Lung (tissue), 12 donors: Measurements from ENCODE around the gene ABHD8. TPM values are rescaled to one million over a fixed set of nuclear protein-coding genes. Genes with fewer than 3 reads are reported as not detected.
A peak's percentile ranks its signal among the peaks of the same experiment; 100 is the strongest.

ENCODE experiments used
- ATAC-seq: fragments of 200-7000 bp; cut with Tn5 transposase; one replicate; pipeline ENCODE4 v1.9.1; 2020; ENCODE audit warnings: moderate number of reproducible peaks; ENCODE audit not compliant: insufficient read depth, low FRiP score
- DNase-seq, 3 donors: peaks; one replicate each; pipeline ENCODE4 v3.0.0-alpha.2; 2013 to 2017
- H3K27ac ChIP-seq, 2 donors: one replicate each; pipeline ENCODE4 v1.5.1; 2013; ENCODE audit warnings: mild to moderate bottlenecking in 2 of 2, moderate library complexity in 2 of 2, control low read depth in 1 of 2, inconsistent platforms in 1 of 2, low read depth in 1 of 2, low read length in 1 of 2
- H3K27me3 ChIP-seq, 3 donors: one replicate each; pipeline ENCODE4 v1.5.1; 2013; ENCODE audit warnings: low read length in 2 of 3; ENCODE audit not compliant: control insufficient read depth in 3 of 3, insufficient read depth in 3 of 3
- H3K36me3 ChIP-seq, 4 donors: one replicate each; pipeline ENCODE4 v1.5.1; 2013; ENCODE audit warnings: low read length in 4 of 4, mild to moderate bottlenecking in 1 of 4, moderate library complexity in 1 of 4; ENCODE audit not compliant: control insufficient read depth in 4 of 4, insufficient read depth in 4 of 4
- H3K4me1 ChIP-seq, 5 donors: one replicate each; pipeline ENCODE4 v1.5.1; 2013; ENCODE audit warnings: low read length in 5 of 5, mild to moderate bottlenecking in 2 of 5, moderate library complexity in 1 of 5; ENCODE audit not compliant: control insufficient read depth in 5 of 5, insufficient read depth in 5 of 5
- H3K4me3 ChIP-seq: one replicate; pipeline ENCODE4 v1.5.1; 2013; ENCODE audit warnings: mild to moderate bottlenecking, control low read depth, moderate library complexity
- H3K9ac ChIP-seq, 2 donors: one replicate each; pipeline ENCODE4 v1.5.1; 2013; ENCODE audit warnings: low read length in 2 of 2, control low read depth in 1 of 2; ENCODE audit not compliant: insufficient read depth in 1 of 2
- H3K9me3 ChIP-seq, 4 donors: one replicate each; pipeline ENCODE4 v1.5.1; 2013; ENCODE audit warnings: low read length in 3 of 4, mild to moderate bottlenecking in 1 of 4, moderate library complexity in 1 of 4; ENCODE audit not compliant: control insufficient read depth in 4 of 4, insufficient read depth in 3 of 4
- WGBS, 2 donors: extraction: QIAGEN DNeasy Blood & Tissue Kit; methylation state at CpG; one replicate each; pipeline ENCODE4 v1.1.7; 2013; 5-methylcytosine and 5-hydroxymethylcytosine counted together
- polyA plus RNA-seq, 2 donors: library from polyadenylated mRNA; stranded (reverse); fragments of 200-250 nt; gene quantifications; one replicate each; pipeline ENCODE4 v1.2.1, GENCODE V29; 2013
- total RNA-seq, 2 donors: library from RNA; depleted of rRNA in 1 of 2; stranded (reverse); fragments of >200 nt in 1 of 2; gene quantifications; one replicate each; pipeline ENCODE4 v1.2.1, GENCODE V29; 2014 to 2021
- TF ChIP-seq, protein P1 (sequence below): IDR thresholded peaks from 2 replicates; pipeline ENCODE4 v1.5.1; 2012; ENCODE audit warnings: mild to moderate bottlenecking; ENCODE audit errors: control extremely low read depth, extremely low read depth
- donor health status: control.
- donor health status: control.
- donor health status: Bipolar disorder and iron deficiency.
- donor health status: healthy.
- donor health status: DM: yes; HTN: yes; CAD: no.

ABHD8 gene
- total and polyA plus RNA-seq, 4 donors: 12.8 to 23.0 (median 15.1) TPM

- Histone ChIP-seq H3K27me3 (no peaks in the 10 kb centered on the region), H3K9me3 (no peaks in the 10 kb centered on the region), H3K9ac (no peak overlapping the region), H3K4me1 (peaks cover 3 to 34% (median 7%) of the 10 kb centered on the region in 5 donors), H3K4me3 (no peak overlapping the region), H3K27ac (peak overlapping the region; percentile 58 to 88), H3K36me3 (peaks cover 0 to 7% (median 0%) of the 10 kb centered on the region in 4 donors)
- TF ChIP-seq, protein P1, sequence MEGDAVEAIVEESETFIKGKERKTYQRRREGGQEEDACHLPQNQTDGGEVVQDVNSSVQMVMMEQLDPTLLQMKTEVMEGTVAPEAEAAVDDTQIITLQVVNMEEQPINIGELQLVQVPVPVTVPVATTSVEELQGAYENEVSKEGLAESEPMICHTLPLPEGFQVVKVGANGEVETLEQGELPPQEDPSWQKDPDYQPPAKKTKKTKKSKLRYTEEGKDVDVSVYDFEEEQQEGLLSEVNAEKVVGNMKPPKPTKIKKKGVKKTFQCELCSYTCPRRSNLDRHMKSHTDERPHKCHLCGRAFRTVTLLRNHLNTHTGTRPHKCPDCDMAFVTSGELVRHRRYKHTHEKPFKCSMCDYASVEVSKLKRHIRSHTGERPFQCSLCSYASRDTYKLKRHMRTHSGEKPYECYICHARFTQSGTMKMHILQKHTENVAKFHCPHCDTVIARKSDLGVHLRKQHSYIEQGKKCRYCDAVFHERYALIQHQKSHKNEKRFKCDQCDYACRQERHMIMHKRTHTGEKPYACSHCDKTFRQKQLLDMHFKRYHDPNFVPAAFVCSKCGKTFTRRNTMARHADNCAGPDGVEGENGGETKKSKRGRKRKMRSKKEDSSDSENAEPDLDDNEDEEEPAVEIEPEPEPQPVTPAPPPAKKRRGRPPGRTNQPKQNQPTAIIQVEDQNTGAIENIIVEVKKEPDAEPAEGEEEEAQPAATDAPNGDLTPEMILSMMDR: no peak
- WGBS, 2 donors: 0 to 1% methylated on average over 7 of the region's 7 CpGs
- ATAC-seq (no peak), DNase-seq (no peak)
Measured at GRCh38 chr19:17305216-17305516, 1.9 kb upstream of the ABHD8 start.

- Histone ChIP-seq H3K4me1 (peaks cover 2 to 31% (median 5%) of the 10 kb centered on the region in 5 donors), H3K9ac (no peak overlapping the region), H3K27ac (peak overlapping the region; percentile 58 to 88), H3K27me3 (no peaks in the 10 kb centered on the region), H3K36me3 (peaks cover 0 to 7% (median 0%) of the 10 kb centered on the region in 4 donors), H3K9me3 (no peaks in the 10 kb centered on the region), H3K4me3 (no peak overlapping the region)
- ATAC-seq: no peak
- 51 to 77% methylated on average over 12 of the region's 12 CpGs for WGBS, 2 donors
- peak; percentile 51 to 78 (median 72) for DNase-seq
- TF ChIP-seq, protein P1: no peak
Measured at GRCh38 chr19:17304386-17305215, 1.4 kb upstream of the ABHD8 start.

DNA sequence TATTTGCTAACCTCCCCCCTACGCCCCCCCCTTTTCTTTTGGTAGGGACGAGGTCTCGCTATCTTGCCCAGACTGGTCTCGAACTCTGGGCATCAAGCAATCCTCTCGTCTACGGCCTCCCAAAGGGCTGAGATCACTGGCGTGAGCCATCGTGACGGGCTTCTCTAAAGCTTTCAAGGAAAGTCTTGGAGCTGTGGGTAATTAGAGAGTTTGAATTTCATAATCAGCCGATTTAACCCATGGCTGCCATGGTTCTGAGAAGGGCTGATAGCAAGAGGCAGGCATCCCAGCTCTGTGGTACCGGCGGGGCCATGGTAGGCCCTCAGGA is 679 bp upstream of the ABHD8 start:
- TF ChIP-seq, protein P1: no peak
- H3K27me3 ChIP-seq: no peaks in the 10 kb centered on the region
- WGBS, 2 donors: 63 to 70% methylated on average over 12 of the region's 12 CpGs
- H3K4me1 ChIP-seq: peaks cover 2 to 31% (median 5%) of the 10 kb centered on the region in 5 donors
- no peak overlapping the region for H3K9ac ChIP-seq
- ATAC-seq (no peak), DNase-seq (peak; percentile 18 to 60 (median 46))
- no peaks in the 10 kb centered on the region for H3K9me3 ChIP-seq
- H3K36me3 ChIP-seq: peaks cover 0 to 7% (median under 1%) of the 10 kb centered on the region in 4 donors
- H3K27ac ChIP-seq: peak overlapping the region; percentile 49 to 68
- H3K4me3 ChIP-seq: no peak overlapping the region
